HEK293T (cell line): Measurements from ENCODE around the gene ATP2B2.

ENCODE experiments used
- CTCF ChIA-PET: fragments of 350-600 bp; formaldehyde crosslinking; extraction: SDS; loops from one replicate; lab custom pipeline; 2021; ENCODE audit warnings: antibody characterized with exemption, inconsistent platforms; lab: Yijun Ruan, JAX
- POLR2A ChIA-PET: fragments of 350-600 bp; formaldehyde crosslinking; extraction: SDS; loops from one replicate; lab custom pipeline; 2020; ENCODE audit warnings: antibody characterized with exemption, inconsistent platforms; lab: Yijun Ruan, JAX
- DNase-seq: peaks from one replicate; pipeline ENCODE4 v3.0.0; 2012; ENCODE audit warnings: mixed read lengths; ENCODE audit errors: extremely low spot score
- ARNT ChIP-seq: fragments of 450-650 bp; IDR thresholded peaks from 2 replicates; pipeline ENCODE4 v1.6.1; 2017; ENCODE audit warnings: mild to moderate bottlenecking
- BHLHE40 ChIP-seq: fragments of 450-650 bp; IDR thresholded peaks from 2 replicates; pipeline ENCODE4 v1.6.1; 2016; ENCODE audit warnings: mild to moderate bottlenecking, moderate library complexity, borderline replicate concordance
- CTBP1 ChIP-seq: fragments of 450-650 bp; IDR thresholded peaks from 2 replicates; pipeline ENCODE4 v1.6.1; 2016; ENCODE audit warnings: borderline replicate concordance
- ELF4 ChIP-seq: fragments of 450-650 bp; IDR thresholded peaks from 2 replicates; pipeline ENCODE4 v1.6.1; 2017; ENCODE audit warnings: antibody characterized with exemption
- FOXA1 ChIP-seq: fragments of 450-650 bp; IDR thresholded peaks from 2 replicates; pipeline ENCODE4 v1.6.1; 2016; ENCODE audit warnings: mild to moderate bottlenecking
- FOXK2 ChIP-seq: fragments of 450-650 bp; IDR thresholded peaks from 2 replicates; pipeline ENCODE4 v1.6.1; 2016; ENCODE audit warnings: mild to moderate bottlenecking
- FOXM1 ChIP-seq: fragments of 450-650 bp; IDR thresholded peaks from 2 replicates; pipeline ENCODE4 v1.6.1; 2017; ENCODE audit warnings: mild to moderate bottlenecking, borderline replicate concordance
- HDGF ChIP-seq: fragments of 450-650 bp; IDR thresholded peaks from 2 replicates; pipeline ENCODE4 v1.6.1; 2017; ENCODE audit warnings: antibody characterized with exemption, borderline replicate concordance
- L3MBTL2 ChIP-seq: fragments of 450-650 bp; conservative IDR thresholded peaks from 2 replicates; pipeline ENCODE4 v1.6.1; 2016; ENCODE audit warnings: mild to moderate bottlenecking
- LEF1 ChIP-seq: fragments of 450-650 bp; IDR thresholded peaks from 2 replicates; pipeline ENCODE4 v1.6.1; 2017; ENCODE audit warnings: mild to moderate bottlenecking, borderline replicate concordance
- NFRKB ChIP-seq: fragments of 450-650 bp; IDR thresholded peaks from 2 replicates; pipeline ENCODE4 v1.6.1; 2016; ENCODE audit warnings: mild to moderate bottlenecking, moderate library complexity
- SP1 ChIP-seq: fragments of 450-650 bp; IDR thresholded peaks from 2 replicates; pipeline ENCODE4 v1.6.1; 2017
- SUZ12 ChIP-seq: fragments of 450-650 bp; IDR thresholded peaks from 2 replicates; pipeline ENCODE4 v1.6.1; 2016; ENCODE audit warnings: mild to moderate bottlenecking
- TARDBP ChIP-seq: fragments of 450-650 bp; IDR thresholded peaks from 2 replicates; pipeline ENCODE4 v1.6.1; 2016
- ZNF384 ChIP-seq: fragments of 450-650 bp; IDR thresholded peaks from 2 replicates; pipeline ENCODE4 v1.6.1; 2016
- TF ChIP-seq, protein P1 (sequence below): fragments of 450-650 bp; IDR thresholded peaks from 2 replicates; pipeline ENCODE4 v1.6.1; 2016

The ATP2B2 gene

DNA sequence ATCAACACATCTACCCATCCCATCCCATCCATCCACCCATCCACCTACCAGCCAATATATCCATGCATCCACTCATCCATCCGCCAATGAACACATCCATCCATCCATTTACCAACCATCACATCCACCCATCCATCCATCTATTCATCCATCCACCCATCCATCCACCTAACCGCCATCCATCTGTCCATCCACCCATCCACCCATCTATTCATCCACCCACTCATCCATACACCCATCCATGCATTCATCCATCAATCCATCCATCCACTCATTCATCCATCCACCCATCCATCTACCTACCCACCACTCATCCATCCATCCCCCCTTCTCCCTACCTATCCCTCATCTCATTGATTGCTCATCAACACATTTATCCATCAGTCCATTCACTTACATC, 136.9 kb downstream of the ATP2B2 start:
- ChIA-PET CTCF (no interaction called here), POLR2A (no interaction called here)
- no peak for DNase-seq
- no peak for TF ChIP-seq BHLHE40
- TF ChIP-seq FOXA1: no peak
- TF ChIP-seq TARDBP: no peak
- no peak for TF ChIP-seq HDGF
- TF ChIP-seq, protein P1, sequence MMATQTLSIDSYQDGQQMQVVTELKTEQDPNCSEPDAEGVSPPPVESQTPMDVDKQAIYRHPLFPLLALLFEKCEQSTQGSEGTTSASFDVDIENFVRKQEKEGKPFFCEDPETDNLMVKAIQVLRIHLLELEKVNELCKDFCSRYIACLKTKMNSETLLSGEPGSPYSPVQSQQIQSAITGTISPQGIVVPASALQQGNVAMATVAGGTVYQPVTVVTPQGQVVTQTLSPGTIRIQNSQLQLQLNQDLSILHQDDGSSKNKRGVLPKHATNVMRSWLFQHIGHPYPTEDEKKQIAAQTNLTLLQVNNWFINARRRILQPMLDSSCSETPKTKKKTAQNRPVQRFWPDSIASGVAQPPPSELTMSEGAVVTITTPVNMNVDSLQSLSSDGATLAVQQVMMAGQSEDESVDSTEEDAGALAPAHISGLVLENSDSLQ: no peak
- TF ChIP-seq SUZ12: no peak
- TF ChIP-seq LEF1: no peak
- no peak for TF ChIP-seq ZNF384
- no peak for TF ChIP-seq FOXM1
- TF ChIP-seq FOXK2: no peak
- TF ChIP-seq SP1: no peak
- no peak for TF ChIP-seq ELF4
- TF ChIP-seq NFRKB: no peak
- TF ChIP-seq L3MBTL2: no peak
- TF ChIP-seq ARNT: no peak
- no peak; the same call in 1 of the 2 replicates for TF ChIP-seq CTBP1

DNA sequence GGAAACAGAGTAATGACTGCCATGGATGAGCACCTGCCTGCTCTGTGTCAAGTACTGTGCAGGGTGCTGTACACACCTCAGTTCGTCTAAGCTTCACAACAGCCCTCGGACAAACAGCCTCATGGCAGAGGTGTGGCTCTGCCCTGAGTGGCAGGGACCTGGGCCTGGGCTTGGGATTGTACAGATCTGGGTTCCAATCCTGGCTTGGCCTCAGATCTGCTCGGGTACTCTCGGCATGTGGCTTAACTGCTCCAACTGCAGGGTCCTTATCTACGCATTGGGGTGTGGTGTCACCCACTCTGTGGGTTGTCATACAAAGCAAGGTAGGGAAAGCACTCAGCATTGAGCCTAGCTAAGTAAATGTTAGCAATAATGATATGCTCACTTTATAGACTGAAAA, 137.9 kb downstream of the ATP2B2 start:
- DNase-seq: no peak
- ChIA-PET POLR2A (no interaction called here), CTCF (no interaction called here)
- TF ChIP-seq NFRKB (no peak), LEF1 (no peak), ARNT (no peak), FOXM1 (no peak), HDGF (no peak), TARDBP (no peak), ELF4 (no peak), SUZ12 (no peak), CTBP1 (no peak), L3MBTL2 (no peak), FOXK2 (no peak), SP1 (no peak), BHLHE40 (no peak)
- TF ChIP-seq, protein P1: no peak

DNA sequence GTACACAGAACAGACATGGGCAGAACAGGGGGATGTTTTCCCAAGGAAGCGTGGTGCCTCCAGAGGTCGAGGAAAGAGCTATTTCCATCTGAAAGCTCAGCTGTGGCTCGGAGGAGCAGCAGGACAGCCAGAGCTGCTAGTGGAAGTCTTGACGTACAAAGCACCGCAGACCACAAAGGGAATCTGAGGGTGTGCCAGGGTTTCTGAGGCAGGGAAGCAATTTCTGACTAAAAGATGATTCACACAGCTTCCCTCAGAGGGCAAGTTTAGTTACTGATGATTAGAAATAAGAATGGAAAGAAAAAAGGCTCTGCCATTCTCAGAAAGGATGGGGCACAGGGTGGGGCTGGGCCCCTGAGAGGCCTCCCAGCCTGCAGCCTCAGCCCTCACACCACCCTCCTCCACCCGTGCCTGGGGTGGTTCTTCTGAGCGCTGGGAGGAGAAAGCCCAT, 138.7 kb downstream of the ATP2B2 start:
- ChIA-PET CTCF (interaction anchor here (0.9 kb wide), 1 partner anchor 9 kb away, joined by 3 read pairs; no protein-coding TSS in a partner anchor), POLR2A (no interaction called here)
- no peak for DNase-seq
- TF ChIP-seq SUZ12 (no peak), BHLHE40 (no peak), NFRKB (no peak), ZNF384 (no peak), ELF4 (no peak), LEF1 (no peak), FOXA1 (no peak), L3MBTL2 (no peak), FOXK2 (no peak), HDGF (no peak), SP1 (no peak), CTBP1 (no peak), FOXM1 (no peak), TARDBP (no peak), ARNT (no peak)
- TF ChIP-seq, protein P1: no peak

DNA sequence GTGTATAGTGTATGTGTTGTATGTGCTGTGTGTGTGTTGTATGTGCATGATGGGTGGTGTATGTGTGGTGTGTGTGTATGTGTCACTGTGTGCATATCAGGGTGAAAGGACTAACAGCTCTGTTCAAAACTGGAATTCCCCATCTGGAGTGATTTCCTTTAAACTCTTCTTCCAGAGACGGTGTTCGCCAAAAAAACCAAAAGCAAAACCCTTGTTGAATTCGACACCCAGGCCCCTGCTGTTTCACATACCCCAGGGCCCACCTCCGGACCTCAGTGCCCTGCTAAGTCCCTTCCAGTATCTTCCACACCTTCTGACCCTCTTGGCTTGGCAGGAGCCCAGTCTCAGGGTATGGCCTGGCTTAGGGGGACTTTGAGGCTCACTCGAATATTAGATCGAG, 139.6 kb downstream of the ATP2B2 start:
- CTCF ChIA-PET: interaction anchor here (0.9 kb wide), 1 partner anchor 8 kb away, joined by 3 read pairs; no protein-coding TSS in a partner anchor
- no peak for TF ChIP-seq ZNF384
- TF ChIP-seq HDGF: no peak
- no peak for TF ChIP-seq SP1
- no peak for TF ChIP-seq L3MBTL2
- no peak for TF ChIP-seq FOXK2
- TF ChIP-seq, protein P1: no peak
- no peak for TF ChIP-seq LEF1
- no peak for TF ChIP-seq NFRKB
- no peak for TF ChIP-seq FOXA1
- POLR2A ChIA-PET: no interaction called here
- no peak for DNase-seq

DNA sequence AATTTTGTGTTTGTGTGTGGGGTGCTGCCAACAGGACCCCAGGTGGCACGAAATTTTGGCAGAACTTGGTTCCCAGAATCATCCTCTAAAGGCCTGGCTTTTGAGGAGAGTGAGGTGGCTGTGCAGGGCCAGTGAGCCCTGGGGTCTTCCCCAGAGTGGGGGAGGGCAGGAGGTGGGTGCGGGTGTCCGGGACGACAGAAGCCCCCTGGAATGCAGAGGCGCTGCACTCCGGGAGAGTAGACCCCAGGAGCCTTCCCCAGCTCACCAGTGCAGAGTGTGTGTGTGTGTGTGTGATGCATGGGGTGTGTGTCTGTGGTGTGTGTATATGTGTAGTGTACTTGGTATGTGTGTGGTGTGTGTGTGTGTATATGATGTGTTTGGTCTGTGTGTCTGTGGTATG, 140.1 kb downstream of the ATP2B2 start:
- POLR2A ChIA-PET: no interaction called here
- CTCF ChIA-PET: no interaction called here
- TF ChIP-seq SUZ12: no peak
- TF ChIP-seq FOXM1: no peak
- TF ChIP-seq LEF1: no peak
- no peak for TF ChIP-seq SP1
- no peak for TF ChIP-seq ELF4
- TF ChIP-seq ZNF384: no peak
- no peak for TF ChIP-seq FOXK2
- no peak for TF ChIP-seq CTBP1
- TF ChIP-seq NFRKB: no peak
- DNase-seq: no peak
